Kidney capillary endothelial cell (primary cell): ENCODE data around the gene FREM2.

ENCODE experiments used
- DNase-seq: peaks from one replicate; pipeline ENCODE4 v3.0.0-alpha.2; 2018; ENCODE audit warnings: low spot score

FREM2 gene

DNA sequence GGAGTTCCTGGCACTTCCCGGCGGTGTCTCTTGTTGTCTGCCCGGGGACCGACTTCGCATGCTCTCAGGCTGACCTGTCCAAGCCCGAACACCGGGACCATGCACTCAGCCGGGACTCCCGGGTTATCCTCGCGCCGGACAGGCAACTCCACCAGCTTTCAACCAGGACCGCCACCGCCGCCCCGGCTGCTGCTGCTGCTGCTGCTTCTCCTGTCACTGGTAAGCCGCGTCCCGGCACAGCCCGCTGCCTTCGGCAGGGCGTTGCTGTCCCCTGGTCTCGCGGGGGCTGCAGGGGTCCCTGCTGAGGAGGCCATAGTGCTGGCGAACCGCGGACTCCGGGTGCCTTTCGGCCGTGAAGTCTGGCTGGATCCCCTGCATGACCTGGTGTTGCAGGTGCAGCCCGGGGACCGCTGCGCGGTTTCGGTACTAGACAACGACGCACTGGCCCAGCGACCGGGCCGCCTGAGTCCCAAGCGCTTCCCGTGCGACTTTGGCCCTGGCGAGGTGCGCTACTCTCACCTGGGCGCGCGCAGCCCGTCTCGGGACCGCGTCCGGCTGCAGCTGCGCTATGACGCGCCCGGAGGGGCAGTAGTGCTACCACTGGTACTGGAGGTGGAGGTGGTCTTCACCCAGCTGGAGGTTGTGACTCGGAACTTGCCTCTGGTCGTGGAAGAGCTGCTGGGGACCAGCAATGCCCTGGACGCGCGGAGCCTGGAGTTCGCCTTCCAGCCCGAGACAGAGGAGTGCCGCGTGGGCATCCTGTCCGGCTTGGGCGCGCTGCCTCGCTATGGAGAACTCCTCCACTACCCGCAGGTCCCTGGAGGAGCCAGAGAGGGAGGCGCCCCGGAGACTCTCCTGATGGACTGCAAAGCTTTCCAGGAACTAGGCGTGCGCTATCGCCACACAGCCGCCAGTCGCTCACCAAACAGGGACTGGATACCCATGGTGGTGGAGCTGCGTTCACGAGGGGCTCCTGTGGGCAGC is 661 bp downstream of the FREM2 start:
- DNase-seq, result no peak

DNA sequence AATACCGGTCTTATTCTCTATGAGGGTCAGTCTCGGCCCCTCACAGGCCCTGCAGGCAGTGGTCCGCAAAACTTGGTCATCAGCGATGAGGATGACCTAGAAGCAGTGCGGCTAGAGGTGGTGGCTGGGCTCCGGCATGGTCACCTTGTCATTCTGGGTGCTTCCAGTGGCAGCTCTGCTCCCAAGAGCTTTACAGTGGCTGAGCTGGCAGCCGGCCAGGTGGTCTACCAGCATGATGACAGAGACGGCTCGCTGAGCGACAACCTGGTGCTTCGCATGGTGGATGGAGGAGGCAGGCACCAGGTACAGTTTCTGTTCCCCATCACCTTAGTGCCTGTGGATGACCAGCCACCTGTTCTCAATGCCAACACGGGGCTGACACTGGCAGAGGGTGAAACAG is 1.8 kb downstream of the FREM2 start:
- DNase-seq, result no peak

DNA sequence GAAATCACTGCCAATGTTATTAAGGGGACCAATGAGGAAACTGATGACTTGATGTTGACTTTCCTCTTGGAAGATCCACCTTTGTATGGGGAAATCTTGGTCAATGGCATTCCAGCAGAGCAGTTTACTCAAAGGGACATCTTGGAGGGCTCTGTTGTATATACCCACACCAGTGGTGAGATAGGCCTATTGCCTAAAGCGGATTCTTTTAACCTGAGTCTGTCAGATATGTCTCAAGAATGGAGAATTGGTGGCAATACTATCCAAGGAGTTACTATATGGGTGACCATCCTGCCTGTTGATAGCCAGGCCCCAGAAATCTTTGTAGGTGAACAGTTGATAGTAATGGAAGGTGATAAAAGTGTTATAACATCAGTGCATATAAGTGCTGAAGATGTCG is 3.4 kb downstream of the FREM2 start:
- DNase-seq, result no peak

DNA sequence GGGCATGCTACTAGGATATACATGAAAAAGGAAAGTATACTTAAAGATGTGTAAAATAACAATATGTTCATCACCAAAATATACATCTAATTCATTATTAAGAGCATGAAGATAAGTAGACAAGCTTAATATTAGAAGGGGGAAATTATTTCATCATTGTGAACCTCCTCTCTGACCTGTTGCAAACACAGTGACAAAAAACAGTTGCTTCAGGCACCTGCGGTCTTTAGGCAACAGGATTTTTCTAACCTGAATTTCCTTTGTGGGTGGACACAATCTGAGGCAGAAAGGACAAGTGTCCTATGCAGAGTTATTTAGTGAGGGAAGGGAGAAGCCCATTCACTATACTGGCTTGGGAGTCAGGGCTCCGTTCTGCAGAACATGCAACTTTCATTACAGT is 6.3 kb downstream of the FREM2 start:
- no peak for DNase-seq

DNA sequence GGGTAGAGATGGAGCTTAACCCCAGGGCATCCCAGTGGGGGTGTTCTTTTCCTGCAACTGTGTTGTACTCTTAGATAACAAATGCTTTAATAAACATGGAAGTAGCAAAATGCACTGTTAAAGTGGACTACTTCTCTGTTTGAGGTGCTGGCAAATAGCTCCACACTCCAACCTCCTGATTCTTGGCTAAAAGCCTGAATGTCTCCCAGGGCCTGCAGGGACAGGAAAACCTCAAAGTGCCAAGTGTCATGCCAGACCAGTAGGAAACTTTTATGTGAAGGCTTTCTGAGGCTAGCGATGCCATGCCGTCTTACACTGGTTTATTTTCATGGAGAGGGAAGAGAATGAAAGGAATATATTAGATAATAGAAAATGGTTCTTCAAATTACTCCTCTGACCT is 6.8 kb downstream of the FREM2 start:
- no peak for DNase-seq

DNA sequence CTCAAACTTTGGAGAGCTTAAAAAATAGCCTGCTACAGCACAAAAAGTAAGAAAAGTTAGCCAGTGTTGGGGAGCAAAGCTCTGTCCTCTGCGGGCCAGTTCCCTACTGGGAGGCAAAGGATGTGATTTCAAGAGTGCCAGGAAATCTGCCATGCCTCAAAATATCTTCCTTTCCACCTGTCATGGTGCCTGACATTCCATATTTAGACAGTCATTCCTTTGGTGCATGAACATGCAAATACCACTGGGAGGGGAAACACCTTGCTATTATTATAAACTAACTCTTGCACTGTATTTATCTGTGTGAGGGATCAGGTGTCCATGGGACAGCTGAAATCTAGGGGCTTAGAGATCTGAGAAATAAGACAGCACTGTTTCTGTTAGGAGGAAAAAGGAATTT is 10.3 kb downstream of the FREM2 start:
- no peak for DNase-seq

DNA sequence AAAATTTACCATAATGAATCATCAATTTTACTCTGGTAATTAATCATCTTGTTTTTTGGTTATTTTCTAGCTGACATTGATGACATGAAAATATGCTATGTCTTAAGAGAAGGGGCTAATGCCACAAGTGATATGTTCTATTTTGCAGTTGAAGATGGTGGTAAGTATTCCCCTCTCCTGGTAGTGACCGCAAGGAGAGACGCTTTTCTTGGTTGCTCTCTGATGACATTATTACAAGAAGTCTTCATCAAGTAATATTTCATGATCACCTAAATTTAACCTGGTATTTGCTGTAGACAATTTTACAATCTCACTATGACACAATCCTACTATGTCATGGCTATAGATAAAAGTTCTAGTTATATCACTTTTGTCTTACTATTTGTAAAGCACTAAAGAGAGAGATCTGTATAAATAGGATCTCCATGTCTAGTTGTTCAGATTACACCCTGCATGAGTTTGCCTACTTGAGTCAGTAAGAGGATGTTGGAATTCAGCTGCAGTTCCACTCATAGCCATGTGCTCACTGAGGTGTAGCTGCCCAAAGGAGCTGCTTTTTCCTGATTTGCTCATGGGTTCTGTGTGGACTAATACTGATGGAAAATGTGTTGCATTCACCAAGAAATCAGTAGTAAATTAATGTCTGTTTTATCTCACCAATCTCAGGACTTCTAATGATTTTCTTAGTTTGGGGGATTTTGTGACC is 10.9 kb downstream of the FREM2 start:
- DNase-seq, result no peak

DNA sequence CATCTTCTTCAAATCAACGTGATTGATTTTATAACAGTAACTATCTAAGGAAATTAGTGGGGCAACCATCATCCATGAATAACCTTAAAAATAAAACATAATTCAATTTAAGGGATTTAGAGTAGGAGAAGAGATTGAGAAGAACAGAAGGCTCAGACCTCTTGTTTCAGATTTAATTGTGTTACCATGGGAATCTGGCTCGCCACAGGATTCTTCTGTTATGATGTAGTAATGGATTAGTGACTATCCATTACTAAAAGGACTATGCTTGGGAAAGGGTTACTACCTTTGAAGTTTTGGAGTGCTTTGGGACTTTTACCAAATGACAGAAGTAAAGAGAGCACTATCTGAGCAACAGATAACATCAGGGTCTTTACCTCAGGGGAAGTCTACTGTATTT is 13.2 kb downstream of the FREM2 start:
- no peak for DNase-seq

DNA sequence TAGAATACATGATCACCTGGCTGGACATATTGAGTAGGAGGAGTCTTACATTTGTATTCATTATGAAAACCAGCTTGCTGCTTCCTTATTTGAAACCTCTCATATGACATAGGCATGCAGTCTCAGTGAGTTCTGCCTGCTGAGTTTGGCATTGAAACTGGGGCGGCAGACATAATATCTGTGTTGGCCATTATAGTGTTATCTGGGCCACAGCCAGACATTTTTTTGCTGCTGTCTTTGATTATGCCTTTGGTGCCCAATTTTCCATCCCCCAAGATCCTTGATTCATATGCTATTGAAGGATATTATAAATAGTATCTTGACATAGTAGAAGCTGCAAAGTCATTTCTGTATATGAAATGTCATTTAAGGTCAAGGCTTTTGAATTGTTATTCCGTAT is 15.8 kb downstream of the FREM2 start:
- DNase-seq, result no peak

DNA sequence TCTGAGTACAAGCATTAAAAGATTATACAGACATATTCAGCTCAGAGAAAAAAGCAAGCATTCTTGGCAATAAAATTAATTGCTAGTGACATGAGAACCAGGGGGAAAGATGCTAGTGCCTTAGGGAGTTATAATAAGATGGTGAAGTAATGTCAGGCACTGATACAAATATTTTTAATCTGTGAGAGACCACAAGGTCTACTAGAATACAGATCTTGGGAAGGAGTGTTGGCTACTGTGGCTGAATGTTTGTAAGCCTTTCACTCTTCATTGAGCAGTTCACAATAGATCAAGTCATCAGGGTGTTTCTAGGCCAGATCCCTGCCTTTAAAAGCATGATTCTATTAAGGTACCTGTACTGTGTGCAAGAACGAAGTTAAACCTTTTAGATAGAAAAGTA is 16.4 kb downstream of the FREM2 start:
- DNase-seq, result no peak

DNA sequence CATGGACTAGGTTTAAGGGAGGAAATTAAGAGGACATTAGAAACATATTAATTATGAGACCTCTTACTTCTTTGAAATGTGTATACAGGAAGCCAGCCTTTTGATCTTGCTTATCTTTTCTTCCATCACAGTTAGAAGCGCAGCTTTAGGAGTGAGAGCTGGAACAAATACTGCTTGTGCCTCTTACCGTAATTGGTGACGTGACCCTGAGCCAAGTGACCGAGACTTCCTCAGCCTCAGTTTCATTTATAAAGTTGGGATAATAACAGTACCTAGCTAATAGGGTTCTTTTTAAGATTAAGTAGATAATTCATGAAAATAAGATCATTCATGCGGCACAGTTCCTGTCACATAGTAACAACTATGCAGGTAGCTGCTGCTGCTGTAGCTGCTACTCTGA is 18.5 kb downstream of the FREM2 start:
- DNase-seq, result no peak

DNA sequence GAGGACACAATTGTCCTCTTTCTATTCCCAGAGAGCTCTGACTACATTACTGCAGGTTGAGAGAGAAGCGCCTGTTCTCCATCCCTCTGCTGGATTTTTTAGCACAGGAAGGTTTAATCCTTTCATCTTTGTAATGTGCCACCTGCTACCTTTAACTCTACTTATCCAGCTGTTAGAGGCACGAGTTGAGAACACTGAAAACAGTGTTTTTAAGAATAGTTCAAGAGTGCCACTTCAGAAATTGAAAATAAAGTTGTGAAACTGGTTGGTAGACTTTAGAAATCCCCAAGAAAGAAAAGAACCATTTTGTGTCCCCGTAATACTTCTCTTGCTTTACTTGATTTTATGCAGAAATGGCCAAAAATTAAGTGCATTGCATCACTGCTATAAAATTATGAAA is 20.6 kb downstream of the FREM2 start:
- no peak for DNase-seq

DNA sequence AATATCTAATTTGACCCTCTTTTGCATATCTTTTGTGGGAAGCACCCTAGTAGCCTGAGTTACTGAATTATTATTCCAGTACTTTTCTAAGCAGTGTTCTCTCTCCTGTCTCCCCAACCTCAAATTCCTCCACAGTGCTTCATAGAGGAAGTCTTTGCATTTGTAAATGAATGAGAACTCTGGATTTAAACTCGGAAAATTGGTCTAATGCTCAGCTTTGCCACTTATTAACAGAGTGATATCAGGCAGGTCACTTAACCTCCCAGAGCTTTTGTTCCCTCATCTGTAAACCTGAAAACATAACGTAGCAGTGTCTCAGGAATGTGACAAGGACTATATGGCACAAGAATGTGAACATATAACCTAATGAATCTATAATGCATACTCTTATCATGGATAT is 26.2 kb downstream of the FREM2 start:
- DNase-seq, result no peak

DNA sequence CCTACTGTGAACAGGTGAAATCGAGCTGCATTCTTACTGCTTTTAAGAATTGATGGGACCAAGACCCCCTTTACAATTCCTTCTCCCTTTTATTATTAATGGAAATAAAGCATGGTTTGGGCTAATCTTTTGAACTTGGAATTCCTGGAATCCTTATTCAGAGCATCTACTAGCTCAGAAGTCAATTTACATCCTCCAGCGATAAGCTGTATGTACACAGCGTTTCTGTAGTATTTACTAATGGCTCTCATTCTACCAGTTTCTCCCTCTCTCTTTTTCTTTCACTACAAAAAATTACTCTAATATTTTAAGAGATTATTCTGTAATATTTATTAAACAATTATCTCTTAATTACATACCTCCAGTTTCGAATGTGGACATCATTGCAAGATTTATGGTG is 31.5 kb downstream of the FREM2 start:
- DNase-seq, result no peak

DNA sequence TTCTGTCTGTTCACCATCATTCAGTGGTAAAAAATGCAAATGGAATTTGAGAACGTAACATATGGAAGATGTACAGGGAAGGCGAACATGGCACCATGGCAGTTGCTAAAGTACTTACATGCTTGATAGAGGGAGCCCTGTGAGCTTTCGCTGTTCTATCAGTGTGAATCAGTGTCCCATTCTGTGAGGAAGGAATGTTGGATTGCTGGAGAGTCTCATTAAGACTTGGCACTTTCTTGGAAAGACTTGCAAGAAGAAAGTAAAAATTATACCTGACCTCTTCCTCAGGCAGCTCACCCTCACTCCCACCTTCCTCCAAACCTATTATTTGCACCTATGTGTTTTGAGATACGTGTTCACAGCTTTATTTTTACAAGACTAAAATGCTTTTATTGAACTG is 43.5 kb downstream of the FREM2 start:
- no peak for DNase-seq

DNA sequence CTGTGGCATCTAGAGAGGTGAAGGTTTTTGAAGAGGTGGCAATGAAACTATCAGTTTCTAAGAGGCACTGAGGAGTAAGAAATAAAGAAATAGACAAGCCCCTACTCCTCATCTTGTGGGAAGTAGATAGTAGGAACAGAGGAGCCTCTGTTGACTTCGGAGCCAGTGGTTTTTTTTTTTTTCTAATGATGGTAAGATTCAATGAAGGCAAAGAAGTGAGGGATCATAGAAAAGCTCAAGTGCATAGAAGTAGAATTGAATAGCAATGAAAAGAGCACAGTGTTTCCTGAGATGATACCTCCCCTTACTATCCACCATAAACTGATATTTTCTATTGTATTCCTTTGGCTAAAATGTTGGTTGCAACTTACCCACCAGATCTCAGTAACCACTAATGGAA is 46.3 kb downstream of the FREM2 start:
- DNase-seq, result no peak

DNA sequence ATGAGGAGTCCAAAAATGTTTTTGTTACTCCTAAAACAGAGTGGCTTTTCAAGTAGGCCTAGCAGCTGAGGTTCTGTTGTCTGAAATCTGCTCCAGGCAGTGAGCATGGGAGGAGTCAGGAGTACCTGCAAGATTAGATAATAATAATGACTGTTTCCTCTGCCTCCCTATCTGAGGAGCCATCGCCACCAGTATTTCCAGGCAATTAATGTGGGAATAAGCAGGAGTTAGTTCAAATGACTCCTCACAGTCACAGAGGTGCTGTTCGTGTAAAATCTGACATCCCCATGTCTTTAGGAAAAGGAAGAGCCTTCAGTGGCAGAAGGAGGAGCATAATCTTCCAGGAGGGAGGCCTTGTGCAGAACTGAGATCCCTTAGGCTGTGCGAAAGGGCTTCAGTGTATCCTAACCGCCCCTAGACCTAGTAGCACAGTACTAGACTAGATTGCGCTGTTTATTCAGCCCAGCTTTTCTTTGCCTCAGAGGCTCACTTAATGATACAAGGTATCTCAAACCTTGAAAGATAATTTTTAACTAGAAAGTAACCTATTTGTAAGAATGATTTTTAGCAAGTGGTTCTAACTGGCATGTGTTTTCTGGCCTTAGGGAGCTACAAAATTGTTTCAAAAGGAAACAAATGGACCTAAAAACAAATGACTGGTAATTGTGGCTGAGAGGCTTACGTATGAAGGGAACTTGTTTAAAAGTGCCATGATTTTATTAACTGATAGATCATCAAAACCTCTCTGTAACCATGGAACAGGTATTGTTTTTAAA is 49.0 kb downstream of the FREM2 start:
- DNase-seq, result no peak

DNA sequence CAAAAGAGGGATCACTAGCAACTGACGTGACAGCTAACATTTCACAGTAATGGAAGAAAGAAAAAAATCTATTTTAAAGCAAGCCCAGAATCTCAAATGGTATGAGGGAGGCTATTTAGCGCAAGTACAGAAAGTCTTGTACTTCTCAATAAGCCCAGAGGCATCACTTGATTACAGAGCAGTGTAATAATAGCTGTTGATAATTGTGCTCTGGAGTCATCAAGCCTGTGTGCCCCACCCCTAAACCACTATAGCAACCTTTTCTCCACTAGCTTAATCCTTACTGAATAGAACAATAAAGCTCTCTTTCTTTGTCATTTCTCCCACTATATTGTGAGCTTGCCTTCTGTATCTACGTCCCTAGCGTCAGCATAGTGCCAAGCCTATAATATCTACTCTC is 56.6 kb downstream of the FREM2 start:
- DNase-seq, result no peak

DNA sequence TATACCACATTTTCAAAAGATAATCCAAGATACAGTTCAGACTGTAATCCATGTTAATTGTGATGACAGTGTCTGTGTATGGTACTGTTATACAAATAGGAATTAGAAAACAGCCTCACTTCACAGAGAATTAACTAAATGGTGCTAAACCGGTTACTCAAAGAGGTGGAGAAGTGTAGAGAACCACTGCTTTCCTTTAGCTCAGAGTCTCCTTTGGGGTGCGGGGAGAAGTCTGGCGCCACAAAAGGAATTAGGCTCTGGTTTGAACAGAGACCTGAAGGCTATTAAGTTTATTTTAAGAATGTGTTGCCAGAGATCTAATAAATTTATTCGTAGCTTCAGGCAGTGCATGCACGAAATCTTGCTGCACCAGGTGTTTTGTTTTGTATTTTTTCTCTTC is 65.8 kb downstream of the FREM2 start:
- DNase-seq, result no peak

DNA sequence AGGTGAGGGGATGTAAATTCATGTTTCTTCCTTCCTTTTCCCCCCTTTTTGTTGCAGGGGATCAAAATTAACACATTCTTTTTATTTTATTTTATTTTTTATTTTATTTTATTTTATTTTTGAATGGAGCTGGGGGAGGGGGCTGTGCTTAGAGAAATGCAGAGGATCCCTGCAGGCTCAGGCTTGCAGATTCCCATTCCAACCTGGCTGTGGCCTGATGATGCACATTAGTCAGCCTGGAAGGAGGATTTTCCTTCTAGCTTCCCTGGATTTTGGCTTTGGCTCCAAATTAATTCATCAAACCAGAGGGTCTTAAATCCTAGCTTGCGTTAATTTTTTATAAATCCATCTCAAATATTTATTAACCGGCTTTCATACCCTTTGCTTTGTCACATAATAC is 67.0 kb downstream of the FREM2 start:
- DNase-seq, result no peak

DNA sequence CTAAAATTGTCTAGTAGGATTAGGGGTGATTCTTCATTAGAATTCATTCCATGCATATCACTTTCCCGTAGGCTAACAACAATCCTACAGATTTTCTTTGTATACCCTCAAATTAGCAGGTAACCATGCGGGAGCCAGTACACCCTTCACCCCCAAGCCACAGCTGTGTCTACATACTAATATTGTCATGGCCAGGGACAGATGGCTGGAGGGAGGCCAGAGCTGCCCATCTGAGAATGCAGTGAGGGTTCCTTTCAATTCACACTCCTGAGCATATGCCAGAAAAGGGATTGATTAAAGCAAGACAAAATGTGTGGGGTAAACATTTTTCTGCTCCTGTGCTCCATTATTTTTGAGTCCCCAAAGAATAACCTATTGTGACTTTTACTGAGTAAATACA is 68.9 kb downstream of the FREM2 start:
- DNase-seq, result no peak

DNA sequence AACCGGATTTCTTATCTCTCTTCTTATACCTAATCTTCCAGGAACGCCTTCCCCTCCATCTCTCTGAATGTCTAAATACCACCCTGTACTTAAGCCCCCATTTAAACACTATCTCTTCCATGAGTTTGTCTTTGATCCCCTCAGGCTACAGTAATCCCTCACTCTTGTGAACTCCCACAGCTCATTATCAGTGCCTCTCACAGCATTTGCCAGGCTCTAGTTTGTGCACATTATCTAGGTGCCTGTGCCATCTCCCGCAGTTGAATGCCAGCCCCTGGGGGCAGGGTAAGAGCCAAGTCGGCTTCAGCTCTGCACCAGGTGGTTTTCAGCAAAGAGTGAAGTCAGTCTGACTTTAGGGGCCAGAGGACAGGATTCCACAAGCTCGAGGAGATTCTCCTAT is 71.4 kb downstream of the FREM2 start:
- DNase-seq, result no peak

DNA sequence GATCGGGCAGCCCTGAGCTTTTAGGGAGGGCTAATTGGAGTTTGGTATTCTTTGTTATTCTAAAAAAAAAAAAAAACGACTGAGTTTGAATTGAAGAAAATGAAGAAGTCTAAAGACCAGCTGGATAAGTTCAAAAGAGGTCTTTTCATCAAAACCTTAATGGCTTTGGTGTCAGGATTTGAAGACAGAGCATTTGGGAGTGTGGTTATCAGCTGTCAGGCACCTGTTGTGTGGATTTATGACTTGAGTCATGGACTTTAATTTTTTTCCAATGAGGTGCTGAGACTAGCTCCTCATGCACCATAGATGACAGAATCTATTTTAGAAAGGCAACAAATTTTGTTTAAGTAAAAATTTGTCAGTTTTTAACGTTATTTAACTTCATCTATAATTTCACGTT is 72.5 kb downstream of the FREM2 start:
- DNase-seq, result no peak
